Fibroblast of lung (primary cell): ENCODE data around the gene KITLG. TPM values are rescaled to one million over a fixed set of nuclear protein-coding genes. Genes with fewer than 3 reads are reported as not detected.

ENCODE experiments used
- DNase-seq, 2 donors: peaks; one replicate each; pipeline versions ENCODE4 v3.0.0 to v3.0.0-alpha.2; 2010; ENCODE audit warnings: low read depth in 2 of 2
- H2AFZ ChIP-seq: 2 replicates; pipeline ENCODE4 v1.5.1; 2012; ENCODE audit warnings: low read length, control low read depth, inconsistent platforms
- H3K27ac ChIP-seq: 2 replicates; pipeline ENCODE4 v1.5.1; 2011; ENCODE audit warnings: low read length, control low read depth; ENCODE audit not compliant: insufficient read depth
- H3K27me3 ChIP-seq: 2 replicates; pipeline ENCODE4 v1.5.1; 2011; ENCODE audit warnings: mild to moderate bottlenecking, low read length; ENCODE audit not compliant: control insufficient read depth, insufficient read depth
- H3K36me3 ChIP-seq: 2 replicates; pipeline ENCODE4 v1.5.1; 2011; ENCODE audit warnings: low read length; ENCODE audit not compliant: control insufficient read depth, insufficient read depth
- H3K4me1 ChIP-seq: 2 replicates; pipeline ENCODE4 v1.5.1; 2011; ENCODE audit warnings: low read length; ENCODE audit not compliant: control insufficient read depth, insufficient read depth; ENCODE audit errors: extremely low read depth
- H3K4me2 ChIP-seq: 2 replicates; pipeline ENCODE4 v1.5.1; 2011; ENCODE audit warnings: low read length, control low read depth; ENCODE audit not compliant: insufficient read depth; ENCODE audit errors: extremely low read depth
- H3K4me3 ChIP-seq, 4 experiments: fragments of 200-600 bp in 1 of 4; sonication (generic) in 1 of 4; replicated peaks in 1 of 4; 2 replicates each; pipeline ENCODE4 v1.5.1; 2011 to 2016; ENCODE audit warnings: low read length in 4 of 4, low read depth in 3 of 4, mild to moderate bottlenecking in 3 of 4, control low read depth in 2 of 4, inconsistent platforms in 1 of 4, mixed read lengths in 1 of 4; ENCODE audit not compliant: insufficient read depth in 1 of 4; ENCODE audit errors: control extremely low read depth in 1 of 4
- H3K79me2 ChIP-seq: 2 replicates; pipeline ENCODE4 v1.5.1; 2012; ENCODE audit warnings: mild to moderate bottlenecking, low read length, inconsistent platforms; ENCODE audit not compliant: control insufficient read depth, insufficient read depth
- H3K9ac ChIP-seq: 2 replicates; pipeline ENCODE4 v1.5.1; 2011; ENCODE audit warnings: mild to moderate bottlenecking, low read length, control low read depth; ENCODE audit not compliant: insufficient read depth
- H3K9me3 ChIP-seq: 2 replicates; pipeline ENCODE4 v1.5.1; 2012; ENCODE audit warnings: low read depth, low read length; ENCODE audit not compliant: control insufficient read depth, insufficient read depth
- H4K20me1 ChIP-seq: 2 replicates; pipeline ENCODE4 v1.5.1; 2011; ENCODE audit warnings: low read length; ENCODE audit not compliant: control insufficient read depth, insufficient read depth; ENCODE audit errors: extremely low read depth
- CTCF ChIP-seq, 2 donors: IDR thresholded peaks in 1 of 2; conservative IDR thresholded peaks in 1 of 2; 1 replicate in 1 of 2; 2 replicates in 1 of 2; pipeline ENCODE4 v1.5.1; 2011 to 2012; ENCODE audit warnings: low read length in 2 of 2, control low read depth in 1 of 2, inconsistent platforms in 1 of 2, low read depth in 1 of 2, mild to moderate bottlenecking in 1 of 2
- EZH2 ChIP-seq: IDR thresholded peaks from 2 replicates; pipeline ENCODE4 v1.5.1; 2012; ENCODE audit warnings: low read length, control low read depth, mild to moderate bottlenecking; ENCODE audit errors: missing control alignments
- polyA plus RNA-seq, 2 donors: library from polyadenylated mRNA; depleted of rRNA in 1 of 2; stranded (reverse) in 1 of 2; unstranded in 1 of 2; fragments of >200 nt; gene quantifications; 2 replicates each; pipeline ENCODE4 v1.2.1, GENCODE V29; 2011 to 2012; ENCODE audit warnings: missing spikeins in 1 of 2
- total RNA-seq: library from RNA; depleted of rRNA; stranded (reverse); fragments of >200 nt; gene quantifications from 2 replicates; pipeline ENCODE4 v1.2.1, GENCODE V29; 2014

The KITLG gene
- total and polyA plus RNA-seq, 2 donors (not counting 1 experiment from before 2014, with no cell fraction given): 64.6 to 132 TPM

- Histone ChIP-seq H3K27ac (no peak overlapping the region), H3K4me2 (peak overlapping the region; percentile 65), H3K4me3 (no peak overlapping the region), H3K9me3 (no peaks in the 10 kb centered on the region), H3K79me2 (peaks cover 54% of the 10 kb centered on the region), H3K27me3 (no peaks in the 10 kb centered on the region), H3K4me1 (peaks cover 16% of the 10 kb centered on the region), H3K9ac (no peak overlapping the region), H2AFZ (no peak overlapping the region), H4K20me1 (no peaks in the 10 kb centered on the region), H3K36me3 (peaks cover 2% of the 10 kb centered on the region)
- TF ChIP-seq EZH2: no peak
- TF ChIP-seq CTCF (conservative IDR thresholded peaks at IDR 0.05 in 1 of 2, IDR thresholded peaks at IDR 0.05 in 1 of 2; ENCODE audit: low read depth in 1 of 2, low read length in 2 of 2): no peak
- peak; percentile 62 to 72 for DNase-seq
These were observed 33.4 kb downstream of the KITLG start for GRCh38 chr12:88546853-88547252.

- peak in 1 of 2 donors; percentile 60 for DNase-seq
- H3K79me2 ChIP-seq: peaks cover 49% of the 10 kb centered on the region
- H2AFZ ChIP-seq: no peak overlapping the region
These were observed 34.0 kb downstream of the KITLG start for GRCh38 chr12:88546226-88546625.

More at GRCh38 chr12:88546226-88546625, 34.0 kb downstream of the KITLG start:
- peaks cover 16% of the 10 kb centered on the region for H3K4me1 ChIP-seq
- no peaks in the 10 kb centered on the region for H3K9me3 ChIP-seq
- H3K27ac ChIP-seq: no peak overlapping the region
- H3K9ac ChIP-seq: no peak overlapping the region
- H3K27me3 ChIP-seq: no peaks in the 10 kb centered on the region
- peaks cover 2% of the 10 kb centered on the region for H3K36me3 ChIP-seq
- TF ChIP-seq EZH2 (no peak), CTCF (conservative IDR thresholded peaks at IDR 0.05 in 1 of 2, IDR thresholded peaks at IDR 0.05 in 1 of 2; ENCODE audit: low read depth in 1 of 2, low read length in 2 of 2) (no peak)
- no peaks in the 10 kb centered on the region for H4K20me1 ChIP-seq
- H3K4me3 ChIP-seq: no peak overlapping the region
- H3K4me2 ChIP-seq: no peak overlapping the region
